ENCODE measurements around the gene FCHO2.
"Not testable (repeated sequence)": the region's sequence is repeated elsewhere in the genome, so short reads cannot be mapped to it uniquely, and the experiment has no call there.

FCHO2 gene

GRCh38 chr5:72959257-72959656 is 3.4 kb downstream of the FCHO2 start:
- H2AFZ ChIP-seq (ENCODE audit: low read depth, low read length, severe bottlenecking): no peak overlapping the region
- no peaks in the 10 kb centered on the region for H3K9me3 ChIP-seq (ENCODE audit: insufficient read depth, low read length)
- H3F3A ChIP-seq (ENCODE audit: insufficient read depth): no peaks in the 10 kb centered on the region
- H3K4me2 ChIP-seq (ENCODE audit: low read depth, low read length, poor library complexity, severe bottlenecking): no peak overlapping the region
- H3K79me2 ChIP-seq (ENCODE audit: insufficient read depth, low read length): no peaks in the 10 kb centered on the region
- H4K20me1 ChIP-seq (ENCODE audit: low read depth, low read length): no peaks in the 10 kb centered on the region
- TF ChIP-seq EZH2phosphoT487 (conservative IDR thresholded peaks at IDR 0.05; ENCODE audit: low read length) (no peak), CTCF (IDR thresholded peaks at IDR 0.05; ENCODE audit: insufficient read depth, low read length, poor library complexity, severe bottlenecking) (no peak)
- H3K9ac ChIP-seq (ENCODE audit: low read length): no peak overlapping the region
- no peaks in the 10 kb centered on the region; the same call in 1 of the 2 replicates for H3K27me3 ChIP-seq (ENCODE audit: low read length)
- no peaks in the 10 kb centered on the region for H3K36me3 ChIP-seq (ENCODE audit: low read length)
- H3K4me3 ChIP-seq (ENCODE audit: insufficient read depth, low read length, poor library complexity, severe bottlenecking): no peak overlapping the region
- no peaks in the 10 kb centered on the region for H3K9me2 ChIP-seq (replicated peaks; ENCODE audit: insufficient read depth, low read length)
- H3K27ac ChIP-seq (ENCODE audit: low read depth, low read length): no peak overlapping the region

GRCh38 chr5:72974481-72974880 is 18.6 kb downstream of the FCHO2 start:
- not testable (repeated sequence) for H3K36me3 ChIP-seq (ENCODE audit: low read length); H3K9ac ChIP-seq (ENCODE audit: low read length); H3K4me2 ChIP-seq (ENCODE audit: low read depth, low read length, poor library complexity, severe bottlenecking); H3K27ac ChIP-seq (ENCODE audit: low read depth, low read length); H3K4me3 ChIP-seq (ENCODE audit: insufficient read depth, low read length, poor library complexity, severe bottlenecking); H2AFZ ChIP-seq (ENCODE audit: low read depth, low read length, severe bottlenecking); H3K9me2 ChIP-seq (replicated peaks; ENCODE audit: insufficient read depth, low read length); H3K79me2 ChIP-seq (ENCODE audit: insufficient read depth, low read length); H3K27me3 ChIP-seq (ENCODE audit: low read length); H3F3A ChIP-seq (ENCODE audit: insufficient read depth); H4K20me1 ChIP-seq (ENCODE audit: low read depth, low read length); H3K9me3 ChIP-seq (ENCODE audit: insufficient read depth, low read length)

- not testable (repeated sequence) for H3K27ac ChIP-seq (ENCODE audit: low read depth, low read length); H3K79me2 ChIP-seq (ENCODE audit: insufficient read depth, low read length); H4K20me1 ChIP-seq (ENCODE audit: low read depth, low read length); H3K27me3 ChIP-seq (ENCODE audit: low read length); H2AFZ ChIP-seq (ENCODE audit: low read depth, low read length, severe bottlenecking); H3F3A ChIP-seq (ENCODE audit: insufficient read depth); H3K9me2 ChIP-seq (replicated peaks; ENCODE audit: insufficient read depth, low read length); H3K36me3 ChIP-seq (ENCODE audit: low read length); H3K9me3 ChIP-seq (ENCODE audit: insufficient read depth, low read length); H3K4me3 ChIP-seq (ENCODE audit: insufficient read depth, low read length, poor library complexity, severe bottlenecking); H3K9ac ChIP-seq (ENCODE audit: low read length); H3K4me2 ChIP-seq (ENCODE audit: low read depth, low read length, poor library complexity, severe bottlenecking)
These were observed 21.0 kb downstream of the FCHO2 start for GRCh38 chr5:72976810-72977209.

- Histone ChIP-seq H3K9ac (ENCODE audit: low read length) (no peak overlapping the region), H3F3A (ENCODE audit: insufficient read depth) (no peaks in the 10 kb centered on the region), H3K4me2 (ENCODE audit: low read depth, low read length, poor library complexity, severe bottlenecking) (no peak overlapping the region), H2AFZ (ENCODE audit: low read depth, low read length, severe bottlenecking) (no peak overlapping the region), H3K27ac (ENCODE audit: low read depth, low read length) (no peak overlapping the region), H3K27me3 (ENCODE audit: low read length) (no peaks in the 10 kb centered on the region), H3K9me3 (ENCODE audit: insufficient read depth, low read length) (no peaks in the 10 kb centered on the region), H3K79me2 (ENCODE audit: insufficient read depth, low read length) (no peaks in the 10 kb centered on the region), H3K4me3 (ENCODE audit: insufficient read depth, low read length, poor library complexity, severe bottlenecking) (no peak overlapping the region), H4K20me1 (ENCODE audit: low read depth, low read length) (no peaks in the 10 kb centered on the region), H3K36me3 (ENCODE audit: low read length) (no peaks in the 10 kb centered on the region; the same call in 1 of the 2 replicates), H3K9me2 (replicated peaks; ENCODE audit: insufficient read depth, low read length) (no peaks in the 10 kb centered on the region)
- no peak for TF ChIP-seq EZH2phosphoT487 (conservative IDR thresholded peaks at IDR 0.05; ENCODE audit: low read length)
- TF ChIP-seq CTCF (IDR thresholded peaks at IDR 0.05; ENCODE audit: insufficient read depth, low read length, poor library complexity, severe bottlenecking): no peak
These were observed 29.9 kb downstream of the FCHO2 start for GRCh38 chr5:72985719-72986118.

All from SU-DHL-6 (cell line).